GDM1 (cell line): ENCODE data around the gene CEACAM3.
A peak's percentile ranks its signal among the peaks of the same experiment; 100 is the strongest.

Source experiments
- DNase-seq: peaks from one replicate; lab custom pipeline; 2025; lab: John Stamatoyannopoulos, UW

The CEACAM3 gene

GRCh38 chr19:41844601-41845000 is 48.2 kb downstream of the CEACAM3 start, which contains the start of gene LYPD4:
LYPD4 (minus strand) TSS chr19:41844683; CDS start chr19:41839285, 5,398 bp downstream.
- DNase-seq = no peak

GRCh38 chr19:41845001-41845050 is 48.4 kb downstream of the CEACAM3 start, which contains the start of gene DMRTC2:
DMRTC2 (plus strand) TSS chr19:41845042; CDS start chr19:41847429, 2,387 bp downstream.
- DNase-seq = no peak

- no peak for DNase-seq
Measured at GRCh38 chr19:41845051-41845590, 48.7 kb downstream of the CEACAM3 start.

DNA sequence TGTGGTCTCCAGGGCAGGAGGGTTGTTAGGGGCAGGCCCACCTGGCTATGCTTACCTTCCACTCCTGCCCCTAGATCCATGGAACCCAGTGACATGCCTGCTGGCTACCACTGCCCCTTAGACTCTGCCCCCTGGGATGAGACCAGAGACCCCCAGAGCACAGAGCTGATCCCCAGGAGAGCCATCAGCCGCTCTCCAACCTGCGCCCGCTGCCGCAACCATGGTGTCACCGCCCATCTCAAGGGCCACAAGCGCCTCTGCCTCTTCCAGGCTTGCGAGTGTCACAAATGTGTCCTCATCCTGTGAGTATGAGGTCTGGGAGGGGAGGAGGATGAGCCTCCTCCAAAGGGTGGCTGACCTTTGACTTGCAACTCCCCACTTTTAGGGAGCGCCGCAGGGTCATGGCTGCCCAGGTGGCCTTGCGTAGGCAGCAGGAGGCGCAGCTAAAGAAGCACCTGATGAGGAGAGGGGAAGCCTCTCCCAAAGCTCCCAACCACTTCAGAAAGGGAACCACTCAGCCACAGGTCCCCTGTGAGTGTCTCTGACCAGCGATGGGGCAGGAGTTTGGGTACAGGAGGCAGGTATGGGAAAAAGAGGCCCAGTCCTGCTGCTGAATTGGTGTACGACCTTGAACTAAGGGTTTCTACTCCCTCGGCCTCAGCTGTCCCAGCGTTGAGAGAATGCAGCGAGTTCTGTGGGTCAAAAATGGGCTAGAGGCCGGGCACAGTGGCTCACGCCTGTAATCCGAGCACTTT is 51.1 kb downstream of the CEACAM3 start:
- DNase-seq = no peak

DNA sequence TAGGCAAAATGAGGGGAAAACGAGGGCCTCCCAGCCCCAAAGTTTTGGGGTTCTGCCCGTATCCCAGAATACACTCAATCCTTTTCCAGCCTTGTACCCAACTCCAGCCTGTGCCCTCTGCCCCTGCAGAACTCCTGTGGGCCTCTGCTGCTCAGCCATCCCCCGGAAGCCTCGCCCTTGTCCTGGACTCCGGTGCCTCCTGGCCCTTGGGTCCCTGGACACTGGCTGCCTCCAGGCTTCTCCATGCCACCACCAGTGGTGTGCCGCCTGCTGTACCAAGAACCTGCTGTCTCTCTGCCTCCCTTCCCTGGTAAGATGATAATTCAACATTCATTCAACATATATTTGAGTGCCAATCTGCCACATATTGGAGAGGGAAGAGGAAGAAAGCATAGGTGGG is 52.3 kb downstream of the CEACAM3 start:
- DNase-seq = no peak

DNA sequence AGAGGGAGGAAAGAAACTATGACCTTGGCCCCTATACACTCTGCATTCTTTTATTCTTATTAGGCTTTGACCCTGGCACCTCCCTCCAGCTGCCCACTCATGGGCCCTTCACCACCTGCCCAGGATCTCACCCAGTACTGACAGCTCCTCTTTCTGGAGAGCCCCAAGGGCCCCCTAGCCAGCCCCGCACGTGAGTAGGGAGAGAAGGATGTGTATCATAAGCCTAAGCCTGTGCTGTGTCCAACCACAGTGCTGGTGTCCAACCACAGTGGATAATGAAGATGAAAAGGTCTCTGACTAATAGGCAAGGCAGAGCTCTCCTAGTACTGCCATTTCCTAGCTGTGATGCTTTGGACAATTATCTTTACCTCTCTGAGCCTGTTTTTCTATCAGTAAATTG is 52.7 kb downstream of the CEACAM3 start:
- DNase-seq = no peak

- no peak for DNase-seq
Measured at GRCh38 chr19:41850381-41850780, 54.0 kb downstream of the CEACAM3 start.

DNA sequence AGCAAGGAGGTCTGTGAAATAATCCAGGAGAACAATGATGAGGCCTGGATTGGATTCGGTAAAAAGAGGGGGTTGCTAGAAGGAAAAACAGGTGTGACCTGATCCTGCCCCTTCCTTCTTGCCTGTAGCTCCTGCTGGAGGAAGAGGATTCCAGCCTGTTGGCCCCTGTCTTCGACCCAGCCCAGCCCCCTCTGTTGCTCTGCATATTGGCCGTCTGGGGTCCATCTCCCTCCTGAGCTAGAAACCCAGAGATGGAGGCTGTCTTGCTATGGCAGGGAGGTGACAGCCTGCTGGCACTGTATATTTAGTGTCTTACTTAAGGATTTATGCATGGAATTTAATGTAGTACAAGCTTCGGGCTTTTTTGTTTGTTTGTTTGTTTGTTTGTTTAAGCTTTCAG is 55.1 kb downstream of the CEACAM3 start:
- DNase-seq = no peak

- no peak for DNase-seq
Measured at GRCh38 chr19:41853344-41853743, 57.0 kb downstream of the CEACAM3 start.

DNA sequence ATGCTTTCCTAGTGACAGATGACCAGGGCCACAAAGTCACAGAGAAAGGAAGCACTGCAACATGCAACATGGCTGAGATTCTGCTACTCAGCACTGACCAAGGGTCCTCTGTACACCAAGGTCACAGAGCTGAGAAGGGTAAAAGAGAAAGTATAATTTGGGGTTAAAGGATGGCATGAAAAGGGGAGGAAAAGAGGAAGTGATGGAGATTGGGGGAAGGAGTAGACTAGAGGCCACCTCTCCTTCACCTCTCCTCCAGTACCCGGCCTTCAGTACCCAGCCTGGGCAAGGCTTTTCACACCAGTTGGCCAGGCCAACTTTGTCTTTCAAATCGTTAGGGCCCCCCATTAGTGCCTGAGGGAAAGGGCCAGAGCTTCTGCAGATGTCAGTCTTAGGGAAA is 57.4 kb downstream of the CEACAM3 start:
- DNase-seq = no peak

GRCh38 chr19:41859213-41859617 is 62.8 kb downstream of the CEACAM3 start:
- no peak for DNase-seq

DNA sequence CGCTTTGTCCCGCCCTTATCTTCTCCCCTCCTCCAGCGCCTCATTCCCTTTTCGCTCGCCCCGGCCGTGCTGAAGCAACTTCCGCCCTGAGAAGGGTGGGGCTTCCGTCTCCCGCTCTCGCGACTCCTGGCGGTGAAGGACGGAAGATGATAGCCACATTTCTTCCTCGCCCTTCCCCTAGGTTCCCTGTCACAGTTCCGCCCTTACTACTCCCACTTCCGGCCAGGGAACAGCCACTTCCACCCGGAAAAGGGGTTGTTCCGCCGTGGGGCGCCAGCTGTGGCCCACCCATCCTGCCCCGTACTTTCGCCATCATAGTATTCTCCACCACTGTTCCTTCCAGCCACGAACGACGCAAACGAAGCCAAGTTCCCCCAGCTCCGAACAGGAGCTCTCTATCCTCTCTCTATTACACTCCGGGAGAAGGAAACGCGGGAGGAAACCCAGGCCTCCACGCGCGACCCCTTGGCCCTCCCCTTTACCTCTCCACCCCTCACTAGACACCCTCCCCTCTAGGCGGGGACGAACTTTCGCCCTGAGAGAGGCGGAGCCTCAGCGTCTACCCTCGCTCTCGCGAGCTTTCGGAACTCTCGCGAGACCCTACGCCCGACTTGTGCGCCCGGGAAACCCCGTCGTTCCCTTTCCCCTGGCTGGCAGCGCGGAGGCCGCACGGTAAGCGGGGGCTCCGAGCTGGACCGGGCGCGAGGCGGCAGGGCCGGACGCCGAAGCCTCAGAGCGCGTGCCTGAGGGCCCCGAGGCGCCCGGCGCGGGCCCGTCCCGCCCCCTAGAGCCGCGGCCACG is 63.4 kb downstream of the CEACAM3 start, which contains the start of gene RPS19:
Gene RPS19 (plus strand): TSS at position 638 of the 801 bp plus-strand sequence. CDS start 520 bp downstream, outside the sequence.
- DNase-seq = peak; percentile 99

DNA sequence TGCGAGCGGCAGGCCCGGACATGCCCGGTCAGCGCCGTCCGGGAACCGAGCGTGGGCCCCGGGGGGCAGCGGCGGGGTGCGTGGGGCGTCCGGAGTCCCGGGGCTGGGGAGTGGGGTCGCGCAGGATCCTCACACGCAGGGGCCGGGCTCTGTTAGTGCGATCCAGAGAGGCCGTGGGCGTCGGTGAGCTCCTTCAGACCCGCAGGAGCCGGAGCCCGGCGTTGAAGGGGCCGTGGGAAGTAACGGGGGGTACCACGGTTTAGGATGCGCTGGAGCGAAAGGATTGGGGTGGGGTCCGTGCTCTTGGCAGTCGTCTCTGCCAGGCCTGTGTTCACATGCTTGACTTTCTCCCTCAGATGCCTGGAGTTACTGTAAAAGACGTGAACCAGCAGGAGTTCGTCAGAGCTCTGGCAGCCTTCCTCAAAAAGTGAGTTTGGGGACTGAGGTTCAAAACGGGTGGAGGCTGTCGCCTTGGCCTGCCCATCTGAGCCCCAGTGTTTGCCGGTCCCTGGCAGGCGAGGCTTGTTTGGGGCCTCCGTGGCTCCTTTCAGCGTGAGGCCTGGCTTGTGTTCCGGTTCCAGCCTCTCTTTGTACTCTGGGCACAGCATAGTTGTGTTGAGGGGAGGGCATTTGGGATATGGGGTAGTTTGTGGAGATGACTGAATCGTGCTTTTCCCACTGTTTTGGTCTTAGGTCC is 64.2 kb downstream of the CEACAM3 start:
- no peak for DNase-seq
